ENCODE measurements around the gene FBXW4.
A peak's percentile ranks its signal among the peaks of the same experiment; 100 is the strongest.

Gene FBXW4

GRCh38 chr10:101693978-101694673 lies 844 bp downstream of the FBXW4 start:
- peak; percentile 26 for DNase-seq

GRCh38 chr10:101693651-101693977 lies 1.4 kb downstream of the FBXW4 start:
- no peak for DNase-seq

- no peak for DNase-seq
Measured at GRCh38 chr10:101691081-101691480, 3.9 kb downstream of the FBXW4 start.

- peak; percentile 24 for DNase-seq
Measured at GRCh38 chr10:101690461-101690860, 4.5 kb downstream of the FBXW4 start.

- DNase-seq = no peak
Measured at GRCh38 chr10:101687071-101687658, 7.8 kb downstream of the FBXW4 start.

GRCh38 chr10:101686133-101686925 lies 8.6 kb downstream of the FBXW4 start:
- DNase-seq = no peak

- no peak for DNase-seq
Measured at GRCh38 chr10:101684782-101685181, 10.2 kb downstream of the FBXW4 start.

- no peak for DNase-seq
Measured at GRCh38 chr10:101683276-101683675, 11.7 kb downstream of the FBXW4 start.

- DNase-seq = no peak
Measured at GRCh38 chr10:101682172-101682825, 12.7 kb downstream of the FBXW4 start.

GRCh38 chr10:101676565-101676964 lies 18.4 kb downstream of the FBXW4 start:
- DNase-seq = no peak

GRCh38 chr10:101675115-101675514 lies 19.9 kb downstream of the FBXW4 start:
- DNase-seq = no peak

- no peak for DNase-seq
Measured at GRCh38 chr10:101672536-101672935, 22.4 kb downstream of the FBXW4 start.

GRCh38 chr10:101671453-101671852 lies 23.5 kb downstream of the FBXW4 start:
- DNase-seq = no peak

- no peak for DNase-seq
Measured at GRCh38 chr10:101670635-101671034, 24.3 kb downstream of the FBXW4 start.

- DNase-seq = no peak
Measured at GRCh38 chr10:101669181-101669580, 25.8 kb downstream of the FBXW4 start.

- DNase-seq = no peak
Measured at GRCh38 chr10:101668566-101668965, 26.4 kb downstream of the FBXW4 start.

GRCh38 chr10:101666083-101666482 lies 28.9 kb downstream of the FBXW4 start:
- no peak for DNase-seq

- DNase-seq = no peak
Measured at GRCh38 chr10:101663097-101663496, 31.9 kb downstream of the FBXW4 start.

GRCh38 chr10:101660256-101660655 lies 34.7 kb downstream of the FBXW4 start:
- no peak for DNase-seq

- DNase-seq = no peak
Measured at GRCh38 chr10:101658975-101659374, 36.0 kb downstream of the FBXW4 start.

- no peak for DNase-seq
Measured at GRCh38 chr10:101656890-101657289, 38.1 kb downstream of the FBXW4 start.

GRCh38 chr10:101655570-101655969 lies 39.4 kb downstream of the FBXW4 start:
- DNase-seq = no peak

- no peak for DNase-seq
Measured at GRCh38 chr10:101653536-101653935, 41.4 kb downstream of the FBXW4 start.

- no peak for DNase-seq
Measured at GRCh38 chr10:101651336-101651735, 43.6 kb downstream of the FBXW4 start.

All from DMS79 (cell line).